GM12878 (cell line): ENCODE measurements around the gene ADGRA3.

Source experiments
- BCL11A ChIP-seq: IDR thresholded peaks from 2 replicates; pipeline ENCODE4 v1.6.1; 2011; ENCODE audit warnings: low read depth, low read length
- BHLHE40 ChIP-seq, 2 experiments: fragments of 450-650 bp in 1 of 2; IDR thresholded peaks; 2 replicates each; pipeline ENCODE4 v1.6.1; 2011 to 2017; ENCODE audit warnings: low read depth in 2 of 2, borderline replicate concordance in 1 of 2, improper control_type of control experiment in 1 of 2, low read length in 1 of 2, mild to moderate bottlenecking in 1 of 2
- BRCA1 ChIP-seq: IDR thresholded peaks from 2 replicates; pipeline ENCODE4 v1.6.1; 2011; ENCODE audit warnings: low read depth, low read length, improper control_type of control experiment
- CEBPB ChIP-seq, 2 experiments: fragments of 150-350 bp in 1 of 2; IDR thresholded peaks; 2 replicates each; pipeline ENCODE4 v1.6.1; 2012 to 2014; ENCODE audit warnings: low read depth in 2 of 2, low read length in 2 of 2, borderline replicate concordance in 1 of 2, inconsistent platforms in 1 of 2
- CREB1 ChIP-seq: IDR thresholded peaks from 2 replicates; pipeline ENCODE4 v1.6.1; 2012; ENCODE audit warnings: low read depth, mild to moderate bottlenecking, inconsistent platforms
- CTCF ChIP-seq, 3 experiments: IDR thresholded peaks in 2 of 3; conservative IDR thresholded peaks in 1 of 3; 2 replicates each; pipeline ENCODE4 v1.5.1; 2011; ENCODE audit warnings: low read depth in 3 of 3, low read length in 3 of 3, mild to moderate bottlenecking in 3 of 3, control low read depth in 2 of 3, moderate library complexity in 2 of 3, inconsistent platforms in 1 of 3, mixed read lengths in 1 of 3; ENCODE audit not compliant: control insufficient read depth in 2 of 3, insufficient read depth in 1 of 3; ENCODE audit errors: extremely low read depth in 1 of 3
- E2F4 ChIP-seq: IDR thresholded peaks from 2 replicates; pipeline ENCODE4 v1.6.1; 2012; ENCODE audit warnings: low read depth, low read length, improper control_type of control experiment
- EZH2 ChIP-seq: IDR thresholded peaks from 2 replicates; pipeline ENCODE4 v1.6.1; 2012; ENCODE audit warnings: low read depth, mild to moderate bottlenecking, control low read depth, inconsistent platforms, low read length, borderline replicate concordance; ENCODE audit not compliant: control insufficient read depth
- IRF3 ChIP-seq: fragments of 450-650 bp; IDR thresholded peaks from 2 replicates; pipeline ENCODE4 v1.6.1; 2014; ENCODE audit warnings: mild to moderate bottlenecking
- TAF1 ChIP-seq: IDR thresholded peaks from 2 replicates; pipeline ENCODE4 v1.6.1; 2011; ENCODE audit warnings: mild to moderate bottlenecking, low read depth, low read length, borderline replicate concordance
- TCF7 ChIP-seq: IDR thresholded peaks from 2 replicates; pipeline ENCODE4 v1.6.1; 2014; ENCODE audit warnings: antibody characterized with exemption, borderline replicate concordance
- ZSCAN29 ChIP-seq: fragments of 450-650 bp; IDR thresholded peaks from 2 replicates; pipeline ENCODE4 v1.6.1; 2017; ENCODE audit warnings: mild to moderate bottlenecking, moderate library complexity

- TF ChIP-seq EZH2 (no peak), BRCA1 (no peak), ZSCAN29 (no peak), TCF7 (no peak), BCL11A (no peak), CTCF (IDR thresholded peaks at IDR 0.05 in 2 of 3, conservative IDR thresholded peaks at IDR 0.05 in 1 of 3; ENCODE audit: control insufficient read depth in 2 of 3, extremely low read depth in 1 of 3, insufficient read depth in 1 of 3, low read depth in 3 of 3, low read length in 3 of 3) (no peak), BHLHE40 (IDR thresholded peaks at IDR 0.05; ENCODE audit: borderline replicate concordance in 1 of 2, low read depth in 2 of 2, low read length in 1 of 2) (no peak), E2F4 (no peak), IRF3 (no peak), CREB1 (no peak), TAF1 (no peak), CEBPB (IDR thresholded peaks at IDR 0.05; ENCODE audit: borderline replicate concordance in 1 of 2, low read depth in 2 of 2, low read length in 2 of 2) (no peak)
Measured at GRCh38 chr4:22420291-22420690, 95.6 kb downstream of the ADGRA3 start.
